WTC11 (cell line): ENCODE results near the gene APOA1. TPM values are rescaled to one million over a fixed set of nuclear protein-coding genes. Genes with fewer than 3 reads are reported as not detected.

ENCODE experiments used
- ATAC-seq: fragments of 200-7000 bp; cut with Tn5 transposase; 2 replicates; pipeline ENCODE4 v1.10.0; 2021; ENCODE audit warnings: mild to moderate bottlenecking, moderate library complexity
- CTCF ChIA-PET: fragments of 300-600 bp; sonication (Branson Sonifier 250); formaldehyde crosslinking; loops from one replicate; lab custom pipeline; 2021; ENCODE audit warnings: antibody characterized with exemption; lab: Charles Lee
- POLR2A ChIA-PET: fragments of 350-600 bp; sonication (Branson Sonifier 250); formaldehyde crosslinking; loops from one replicate; lab custom pipeline; 2021; ENCODE audit warnings: antibody characterized with exemption; lab: Charles Lee
- DNase-seq: peaks from one replicate; pipeline ENCODE4 v3.0.0; 2021; ENCODE audit warnings: low spot score
- H3K27ac Mint-ChIP-seq: 2 replicates; pipeline ENCODE4 v1.8.0; 2021; ENCODE audit warnings: mixed read lengths
- H3K27me3 Mint-ChIP-seq: 2 replicates; pipeline ENCODE4 v1.8.0; 2021; ENCODE audit warnings: low read depth, mild to moderate bottlenecking, moderate library complexity, mixed read lengths
- H3K36me3 Mint-ChIP-seq: 2 replicates; pipeline ENCODE4 v1.8.0; 2021; ENCODE audit warnings: mixed read lengths
- H3K4me1 Mint-ChIP-seq: 2 replicates; pipeline ENCODE4 v1.8.0; 2022; ENCODE audit warnings: mixed read lengths
- H3K4me3 Mint-ChIP-seq: 2 replicates; pipeline ENCODE4 v1.8.0; 2021; ENCODE audit warnings: mild to moderate bottlenecking, moderate library complexity, mixed read lengths
- H3K9me3 Mint-ChIP-seq: 2 replicates; pipeline ENCODE4 v1.8.0; 2021; ENCODE audit warnings: mixed read lengths
- CREM ChIP-seq: sonication (generic); formaldehyde crosslinking; IDR thresholded peaks from 2 replicates; pipeline ENCODE4 v1.8.1; 2022; ENCODE audit warnings: mild to moderate bottlenecking, missing genetic modification reagents, moderate library complexity
- EMX1 ChIP-seq: fragments of 250-450 bp; sonication (Bioruptor Pico); IDR thresholded peaks from 2 replicates; pipeline ENCODE4 v1.8.0; 2021; ENCODE audit warnings: mild to moderate bottlenecking
- GRHL2 ChIP-seq: fragments of 250-450 bp; sonication (Bioruptor Pico); IDR thresholded peaks from 2 replicates; pipeline ENCODE4 v1.8.0; 2022; ENCODE audit warnings: mild to moderate bottlenecking, moderate library complexity; ENCODE audit not compliant: insufficient replicate concordance, severe bottlenecking
- JAZF1 ChIP-seq: fragments of 250-450 bp; sonication (Bioruptor Pico); IDR thresholded peaks from 2 replicates; pipeline ENCODE4 v1.9.0; 2021; ENCODE audit warnings: moderate library complexity, mild to moderate bottlenecking, inconsistent platforms
- KAT7 ChIP-seq: sonication (generic); formaldehyde crosslinking; IDR thresholded peaks from 2 replicates; pipeline ENCODE4 v1.8.1; 2023; ENCODE audit warnings: missing genetic modification reagents, mild to moderate bottlenecking, borderline replicate concordance
- MXD4 ChIP-seq: fragments of 250-450 bp; sonication (Bioruptor Pico); IDR thresholded peaks from 2 replicates; pipeline ENCODE4 v1.8.0; 2021; ENCODE audit warnings: mild to moderate bottlenecking, moderate library complexity, borderline replicate concordance
- RELA ChIP-seq: sonication (generic); formaldehyde crosslinking; IDR thresholded peaks from 2 replicates; pipeline ENCODE4 v1.8.1; 2022; ENCODE audit warnings: missing genetic modification reagents, mild to moderate bottlenecking, borderline replicate concordance
- SP1 ChIP-seq: sonication (generic); formaldehyde crosslinking; conservative IDR thresholded peaks from 2 replicates; pipeline ENCODE4 v1.8.1; 2022; ENCODE audit warnings: missing genetic modification reagents
- STAT6 ChIP-seq: sonication (generic); formaldehyde crosslinking; conservative IDR thresholded peaks from 2 replicates; pipeline ENCODE4 v1.8.1; 2023; ENCODE audit warnings: mild to moderate bottlenecking, low read depth, missing genetic modification reagents, moderate library complexity
- TCF7 ChIP-seq: sonication (generic); formaldehyde crosslinking; IDR thresholded peaks from 2 replicates; pipeline ENCODE4 v1.8.0; 2022; ENCODE audit warnings: mild to moderate bottlenecking, low read depth, missing genetic modification reagents, moderate library complexity
- USF2 ChIP-seq: sonication (generic); formaldehyde crosslinking; IDR thresholded peaks from 2 replicates; pipeline ENCODE4 v1.8.1; 2023; ENCODE audit warnings: mild to moderate bottlenecking, missing genetic modification reagents, moderate library complexity
- ZBTB21 ChIP-seq: sonication (generic); formaldehyde crosslinking; IDR thresholded peaks from 2 replicates; pipeline ENCODE4 v1.8.1; 2023; ENCODE audit warnings: mild to moderate bottlenecking, missing genetic modification reagents, borderline replicate concordance
- ZNF121 ChIP-seq: sonication (generic); formaldehyde crosslinking; IDR thresholded peaks from 2 replicates; pipeline ENCODE4 v1.8.0; 2023; ENCODE audit warnings: missing genetic modification reagents
- ZNF396 ChIP-seq: fragments of 250-450 bp; sonication (Bioruptor Pico); IDR thresholded peaks from 2 replicates; pipeline ENCODE4 v1.8.0; 2021; ENCODE audit warnings: mild to moderate bottlenecking, moderate library complexity, borderline replicate concordance
- total RNA-seq: library from RNA; stranded (reverse); gene quantifications from 3 replicates; pipeline ENCODE4 v1.2.3, GENCODE V29; 2021
- TF ChIP-seq, protein P1 (sequence below): sonication (generic); formaldehyde crosslinking; IDR thresholded peaks from 2 replicates; pipeline ENCODE4 v1.8.1; 2023; ENCODE audit warnings: mild to moderate bottlenecking, missing genetic modification reagents, borderline replicate concordance
- TF ChIP-seq, protein P2 (sequence below): sonication (generic); formaldehyde crosslinking; IDR thresholded peaks from 2 replicates; pipeline ENCODE4 v1.8.0; 2022; ENCODE audit warnings: mild to moderate bottlenecking, missing genetic modification reagents
- TF ChIP-seq, protein P3 (sequence below): sonication (generic); formaldehyde crosslinking; IDR thresholded peaks from 2 replicates; pipeline ENCODE4 v1.8.0; 2022; ENCODE audit warnings: mild to moderate bottlenecking, missing genetic modification reagents
- TF ChIP-seq, protein P4 (sequence below): sonication (generic); formaldehyde crosslinking; IDR thresholded peaks from 2 replicates; pipeline ENCODE4 v1.8.1; 2022; ENCODE audit warnings: mild to moderate bottlenecking, missing genetic modification reagents, moderate library complexity, borderline replicate concordance
- TF ChIP-seq, protein P5 (sequence below): fragments of 250-450 bp; sonication (Bioruptor Pico); conservative IDR thresholded peaks from 2 replicates; pipeline ENCODE4 v1.9.0; 2021; ENCODE audit warnings: mild to moderate bottlenecking
- TF ChIP-seq, protein P6 (sequence below): sonication (generic); formaldehyde crosslinking; IDR thresholded peaks from 2 replicates; pipeline ENCODE4 v1.8.1; 2023; ENCODE audit warnings: mild to moderate bottlenecking, missing genetic modification reagents

Gene APOA1
- total RNA-seq, 1 experiment from 2014 or later: 2.1 TPM

- H3K9me3 Mint-ChIP-seq: no peaks in the 10 kb centered on the region
- POLR2A ChIA-PET: no interaction called here
- H3K4me3 Mint-ChIP-seq: peak within 1 kb of the TSS; percentile 94
- peak; percentile 66 for ATAC-seq
- peak within 1 kb of the TSS; percentile 61 for H3K27ac Mint-ChIP-seq
- peak; percentile 72 for DNase-seq
- peaks cover 22% of the 10 kb centered on the region for H3K4me1 Mint-ChIP-seq
- CTCF ChIA-PET: interaction anchor here (0.6 to 8.7 kb wide), 10 partner anchors 44 to 351 kb away, joined by 3 to 358 read pairs (median 4); partner anchors contain the start of genes APOA1 and SIK3
- H3K27me3 Mint-ChIP-seq: peaks cover 23% of the 10 kb centered on the region
- H3K36me3 Mint-ChIP-seq: peaks cover 40% of the 10 kb centered on the region
- TF ChIP-seq, protein P1, sequence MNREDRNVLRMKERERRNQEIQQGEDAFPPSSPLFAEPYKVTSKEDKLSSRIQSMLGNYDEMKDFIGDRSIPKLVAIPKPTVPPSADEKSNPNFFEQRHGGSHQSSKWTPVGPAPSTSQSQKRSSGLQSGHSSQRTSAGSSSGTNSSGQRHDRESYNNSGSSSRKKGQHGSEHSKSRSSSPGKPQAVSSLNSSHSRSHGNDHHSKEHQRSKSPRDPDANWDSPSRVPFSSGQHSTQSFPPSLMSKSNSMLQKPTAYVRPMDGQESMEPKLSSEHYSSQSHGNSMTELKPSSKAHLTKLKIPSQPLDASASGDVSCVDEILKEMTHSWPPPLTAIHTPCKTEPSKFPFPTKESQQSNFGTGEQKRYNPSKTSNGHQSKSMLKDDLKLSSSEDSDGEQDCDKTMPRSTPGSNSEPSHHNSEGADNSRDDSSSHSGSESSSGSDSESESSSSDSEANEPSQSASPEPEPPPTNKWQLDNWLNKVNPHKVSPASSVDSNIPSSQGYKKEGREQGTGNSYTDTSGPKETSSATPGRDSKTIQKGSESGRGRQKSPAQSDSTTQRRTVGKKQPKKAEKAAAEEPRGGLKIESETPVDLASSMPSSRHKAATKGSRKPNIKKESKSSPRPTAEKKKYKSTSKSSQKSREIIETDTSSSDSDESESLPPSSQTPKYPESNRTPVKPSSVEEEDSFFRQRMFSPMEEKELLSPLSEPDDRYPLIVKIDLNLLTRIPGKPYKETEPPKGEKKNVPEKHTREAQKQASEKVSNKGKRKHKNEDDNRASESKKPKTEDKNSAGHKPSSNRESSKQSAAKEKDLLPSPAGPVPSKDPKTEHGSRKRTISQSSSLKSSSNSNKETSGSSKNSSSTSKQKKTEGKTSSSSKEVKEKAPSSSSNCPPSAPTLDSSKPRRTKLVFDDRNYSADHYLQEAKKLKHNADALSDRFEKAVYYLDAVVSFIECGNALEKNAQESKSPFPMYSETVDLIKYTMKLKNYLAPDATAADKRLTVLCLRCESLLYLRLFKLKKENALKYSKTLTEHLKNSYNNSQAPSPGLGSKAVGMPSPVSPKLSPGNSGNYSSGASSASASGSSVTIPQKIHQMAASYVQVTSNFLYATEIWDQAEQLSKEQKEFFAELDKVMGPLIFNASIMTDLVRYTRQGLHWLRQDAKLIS (CRISPR knock-in tag): no peak
- TF ChIP-seq STAT6 (CRISPR knock-in tag): no peak
- no peak for TF ChIP-seq RELA (CRISPR knock-in tag)
- no peak for TF ChIP-seq JAZF1 (CRISPR knock-in tag)
- no peak for TF ChIP-seq ZNF396
- TF ChIP-seq, protein P2, sequence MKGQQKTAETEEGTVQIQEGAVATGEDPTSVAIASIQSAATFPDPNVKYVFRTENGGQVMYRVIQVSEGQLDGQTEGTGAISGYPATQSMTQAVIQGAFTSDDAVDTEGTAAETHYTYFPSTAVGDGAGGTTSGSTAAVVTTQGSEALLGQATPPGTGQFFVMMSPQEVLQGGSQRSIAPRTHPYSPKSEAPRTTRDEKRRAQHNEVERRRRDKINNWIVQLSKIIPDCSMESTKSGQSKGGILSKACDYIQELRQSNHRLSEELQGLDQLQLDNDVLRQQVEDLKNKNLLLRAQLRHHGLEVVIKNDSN (CRISPR knock-in tag): peak; percentile 14; the same call in 1 of the 2 replicates
- no peak for TF ChIP-seq KAT7 (CRISPR knock-in tag)
- TF ChIP-seq CREM (CRISPR knock-in tag): peak; percentile 90
- TF ChIP-seq, protein P3, sequence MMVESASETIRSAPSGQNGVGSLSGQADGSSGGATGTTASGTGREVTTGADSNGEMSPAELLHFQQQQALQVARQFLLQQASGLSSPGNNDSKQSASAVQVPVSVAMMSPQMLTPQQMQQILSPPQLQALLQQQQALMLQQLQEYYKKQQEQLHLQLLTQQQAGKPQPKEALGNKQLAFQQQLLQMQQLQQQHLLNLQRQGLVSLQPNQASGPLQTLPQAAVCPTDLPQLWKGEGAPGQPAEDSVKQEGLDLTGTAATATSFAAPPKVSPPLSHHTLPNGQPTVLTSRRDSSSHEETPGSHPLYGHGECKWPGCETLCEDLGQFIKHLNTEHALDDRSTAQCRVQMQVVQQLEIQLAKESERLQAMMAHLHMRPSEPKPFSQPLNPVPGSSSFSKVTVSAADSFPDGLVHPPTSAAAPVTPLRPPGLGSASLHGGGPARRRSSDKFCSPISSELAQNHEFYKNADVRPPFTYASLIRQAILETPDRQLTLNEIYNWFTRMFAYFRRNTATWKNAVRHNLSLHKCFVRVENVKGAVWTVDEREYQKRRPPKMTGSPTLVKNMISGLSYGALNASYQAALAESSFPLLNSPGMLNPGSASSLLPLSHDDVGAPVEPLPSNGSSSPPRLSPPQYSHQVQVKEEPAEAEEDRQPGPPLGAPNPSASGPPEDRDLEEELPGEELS (CRISPR knock-in tag): peak; percentile 56; the same call in 1 of the 2 replicates
- no peak for TF ChIP-seq ZNF121 (CRISPR knock-in tag)
- peak; percentile 70 for TF ChIP-seq SP1 (CRISPR knock-in tag)
- TF ChIP-seq, protein P4, sequence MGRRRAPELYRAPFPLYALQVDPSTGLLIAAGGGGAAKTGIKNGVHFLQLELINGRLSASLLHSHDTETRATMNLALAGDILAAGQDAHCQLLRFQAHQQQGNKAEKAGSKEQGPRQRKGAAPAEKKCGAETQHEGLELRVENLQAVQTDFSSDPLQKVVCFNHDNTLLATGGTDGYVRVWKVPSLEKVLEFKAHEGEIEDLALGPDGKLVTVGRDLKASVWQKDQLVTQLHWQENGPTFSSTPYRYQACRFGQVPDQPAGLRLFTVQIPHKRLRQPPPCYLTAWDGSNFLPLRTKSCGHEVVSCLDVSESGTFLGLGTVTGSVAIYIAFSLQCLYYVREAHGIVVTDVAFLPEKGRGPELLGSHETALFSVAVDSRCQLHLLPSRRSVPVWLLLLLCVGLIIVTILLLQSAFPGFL (CRISPR knock-in tag): no peak
- TF ChIP-seq GRHL2 (CRISPR knock-in tag): no peak
- TF ChIP-seq, protein P5, sequence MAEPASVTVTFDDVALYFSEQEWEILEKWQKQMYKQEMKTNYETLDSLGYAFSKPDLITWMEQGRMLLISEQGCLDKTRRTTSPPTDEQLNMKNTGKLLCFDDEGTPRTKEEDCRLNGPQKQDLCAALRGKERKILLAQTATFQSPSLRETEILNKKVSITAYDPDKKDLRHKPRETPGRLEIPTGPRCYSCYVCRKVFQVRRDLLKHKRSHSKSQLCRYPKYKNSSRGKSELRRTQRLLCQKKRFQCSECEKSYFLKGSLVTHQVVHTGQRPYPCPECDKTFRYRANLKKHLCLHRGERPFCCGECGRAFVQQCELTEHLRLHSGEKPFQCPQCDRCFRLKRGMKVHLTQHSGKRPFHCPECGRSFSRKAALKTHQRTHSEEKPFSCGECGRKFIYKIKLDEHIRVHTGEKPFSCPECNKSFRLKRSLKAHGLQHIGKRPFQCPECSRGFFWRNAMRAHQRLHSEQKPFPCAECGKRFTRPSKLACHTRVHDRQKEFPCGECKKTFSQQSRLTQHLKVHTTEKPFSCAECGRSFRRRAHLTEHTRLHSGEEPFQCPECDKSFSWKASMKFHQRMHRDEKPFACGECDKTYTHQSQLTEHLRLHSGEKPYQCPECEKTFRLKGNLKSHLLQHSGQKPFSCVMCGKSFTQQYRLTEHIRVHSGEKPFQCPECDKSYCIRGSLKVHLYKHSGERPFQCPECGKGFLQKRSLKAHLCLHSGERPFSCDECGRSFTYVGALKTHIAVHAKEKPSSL (CRISPR knock-in tag): no peak
- no peak for TF ChIP-seq USF2 (CRISPR knock-in tag)
- TF ChIP-seq ZBTB21 (CRISPR knock-in tag): no peak
- TF ChIP-seq TCF7 (CRISPR knock-in tag): no peak
- no peak for TF ChIP-seq EMX1
- TF ChIP-seq, protein P6, sequence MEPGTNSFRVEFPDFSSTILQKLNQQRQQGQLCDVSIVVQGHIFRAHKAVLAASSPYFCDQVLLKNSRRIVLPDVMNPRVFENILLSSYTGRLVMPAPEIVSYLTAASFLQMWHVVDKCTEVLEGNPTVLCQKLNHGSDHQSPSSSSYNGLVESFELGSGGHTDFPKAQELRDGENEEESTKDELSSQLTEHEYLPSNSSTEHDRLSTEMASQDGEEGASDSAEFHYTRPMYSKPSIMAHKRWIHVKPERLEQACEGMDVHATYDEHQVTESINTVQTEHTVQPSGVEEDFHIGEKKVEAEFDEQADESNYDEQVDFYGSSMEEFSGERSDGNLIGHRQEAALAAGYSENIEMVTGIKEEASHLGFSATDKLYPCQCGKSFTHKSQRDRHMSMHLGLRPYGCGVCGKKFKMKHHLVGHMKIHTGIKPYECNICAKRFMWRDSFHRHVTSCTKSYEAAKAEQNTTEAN (CRISPR knock-in tag): no peak
- no peak for TF ChIP-seq MXD4 (CRISPR knock-in tag)
Observed at GRCh38 chr11:116787786-116788486, 49.5 kb downstream of the APOA1 start, which contains the start of gene ZPR1. Gene ZPR1, minus strand, starts transcription at chr11:116788023. Its CDS starts 33 bp downstream, at chr11:116787990.
